Colonic mucosa (tissue), 4 donors: ENCODE measurements around the gene FLT3. TPM values are rescaled to one million over a fixed set of nuclear protein-coding genes. Genes with fewer than 3 reads are reported as not detected.

Experiments used
- DNase-seq: peaks from one replicate; pipeline ENCODE4 v3.0.0-alpha.2; 2020
- H3K27ac ChIP-seq: fragments of 200-600 bp; one replicate; pipeline ENCODE4 v1.8.0; 2021
- H3K27me3 ChIP-seq: fragments of 200-600 bp; one replicate; pipeline ENCODE4 v1.8.0; 2021
- H3K36me3 ChIP-seq: fragments of 200-600 bp; one replicate; pipeline ENCODE4 v1.8.0; 2021
- H3K4me1 ChIP-seq: fragments of 200-600 bp; one replicate; pipeline ENCODE4 v1.8.0; 2021; ENCODE audit warnings: mild to moderate bottlenecking
- H3K4me3 ChIP-seq: fragments of 200-600 bp; one replicate; pipeline ENCODE4 v1.8.0; 2021
- H3K9ac ChIP-seq, 2 donors: one replicate each; pipeline ENCODE4 v1.7.0; 2013; ENCODE audit warnings: control low read depth in 2 of 2, low read depth in 2 of 2, low read length in 2 of 2
- H3K9me3 ChIP-seq: fragments of 200-600 bp; one replicate; pipeline ENCODE4 v1.8.0; 2021
- intact Hi-C: fragments of 100-400 bp; cut with DNase I; formaldehyde crosslinking; loops from one replicate; pipeline ENCODE4 v1.14.1; 2022
- total RNA-seq, 2 donors: library from RNA; stranded (reverse); fragmentation: NEBNext Ultra II Directional in 1 of 2; extraction: Animal tissue kit (Norgen Biotek cat#: 25700) in 1 of 2; gene quantifications; one replicate each; pipeline ENCODE4 v1.2.1, GENCODE V29; 2021
- TF ChIP-seq, protein P1 (sequence below): fragments of 200-600 bp; IDR thresholded peaks from one replicate; pipeline ENCODE4 v1.8.0; 2022; ENCODE audit warnings: antibody characterized with exemption, mild to moderate bottlenecking
- donor health status: healthy.
- donor health status: DM: no; HTN: no; CAD: no.
- donor health status: DM: no; HTN: no; CAD: no.

FLT3 gene
- total RNA-seq, 2 donors from 2014 or later, result 0.19 TPM; not detected in 1

- Histone ChIP-seq H3K27me3 (no peaks in the 10 kb centered on the region), H3K4me3 (no peak overlapping the region), H3K36me3 (no peaks in the 10 kb centered on the region), H3K9me3 (no peaks in the 10 kb centered on the region), H3K4me1 (no peaks in the 10 kb centered on the region), H3K27ac (no peak overlapping the region), H3K9ac (no peak overlapping the region)
- no peak for DNase-seq
- intact Hi-C loops, result no loop called here
- TF ChIP-seq, protein P1, sequence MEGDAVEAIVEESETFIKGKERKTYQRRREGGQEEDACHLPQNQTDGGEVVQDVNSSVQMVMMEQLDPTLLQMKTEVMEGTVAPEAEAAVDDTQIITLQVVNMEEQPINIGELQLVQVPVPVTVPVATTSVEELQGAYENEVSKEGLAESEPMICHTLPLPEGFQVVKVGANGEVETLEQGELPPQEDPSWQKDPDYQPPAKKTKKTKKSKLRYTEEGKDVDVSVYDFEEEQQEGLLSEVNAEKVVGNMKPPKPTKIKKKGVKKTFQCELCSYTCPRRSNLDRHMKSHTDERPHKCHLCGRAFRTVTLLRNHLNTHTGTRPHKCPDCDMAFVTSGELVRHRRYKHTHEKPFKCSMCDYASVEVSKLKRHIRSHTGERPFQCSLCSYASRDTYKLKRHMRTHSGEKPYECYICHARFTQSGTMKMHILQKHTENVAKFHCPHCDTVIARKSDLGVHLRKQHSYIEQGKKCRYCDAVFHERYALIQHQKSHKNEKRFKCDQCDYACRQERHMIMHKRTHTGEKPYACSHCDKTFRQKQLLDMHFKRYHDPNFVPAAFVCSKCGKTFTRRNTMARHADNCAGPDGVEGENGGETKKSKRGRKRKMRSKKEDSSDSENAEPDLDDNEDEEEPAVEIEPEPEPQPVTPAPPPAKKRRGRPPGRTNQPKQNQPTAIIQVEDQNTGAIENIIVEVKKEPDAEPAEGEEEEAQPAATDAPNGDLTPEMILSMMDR, result no peak
Observed at GRCh38 chr13:28129911-28130693, 29.7 kb upstream of the FLT3 start.

GRCh38 chr13:28128926-28129325, 28.6 kb upstream of the FLT3 start:
- H3K4me1 ChIP-seq, result no peaks in the 10 kb centered on the region
- no peak overlapping the region for H3K4me3 ChIP-seq
- H3K27ac ChIP-seq, result no peak overlapping the region
- no peak for DNase-seq
- no peaks in the 10 kb centered on the region for H3K36me3 ChIP-seq
- intact Hi-C loops, result no loop called here
- no peak overlapping the region for H3K9ac ChIP-seq
- no peaks in the 10 kb centered on the region for H3K9me3 ChIP-seq
- TF ChIP-seq, protein P1, result no peak
- no peaks in the 10 kb centered on the region for H3K27me3 ChIP-seq

- TF ChIP-seq, protein P1, result no peak
- Histone ChIP-seq H3K4me3 (no peak overlapping the region), H3K9ac (no peak overlapping the region), H3K27ac (no peak overlapping the region), H3K4me1 (no peaks in the 10 kb centered on the region), H3K9me3 (no peaks in the 10 kb centered on the region), H3K36me3 (no peaks in the 10 kb centered on the region), H3K27me3 (no peaks in the 10 kb centered on the region)
- DNase-seq, result no peak
- intact Hi-C loops, result no loop called here
Observed at GRCh38 chr13:28128030-28128429, 27.7 kb upstream of the FLT3 start.

DNA sequence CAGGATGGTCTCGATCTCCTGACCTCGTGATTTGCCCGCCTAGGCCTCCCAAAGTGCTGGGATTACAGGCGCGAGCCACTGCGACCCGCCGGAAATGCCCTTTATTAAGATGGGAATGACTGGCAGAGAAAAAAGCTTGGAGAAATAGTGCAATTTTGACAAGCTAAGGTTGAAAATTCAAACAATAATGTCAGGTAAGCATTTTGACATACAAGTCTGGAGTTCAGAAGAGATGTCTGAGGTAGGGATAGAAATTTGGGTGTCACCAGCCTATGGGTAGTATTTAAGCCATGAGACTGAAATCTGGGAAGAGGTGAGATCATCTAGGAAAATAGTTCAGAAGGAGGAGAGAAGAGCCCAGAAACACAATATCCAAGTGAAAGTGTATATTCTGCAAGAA, 20.8 kb upstream of the FLT3 start:
- H3K27me3 ChIP-seq, result no peaks in the 10 kb centered on the region
- no peak overlapping the region for H3K4me3 ChIP-seq
- H3K9ac ChIP-seq, result no peak overlapping the region
- no peak overlapping the region for H3K27ac ChIP-seq
- H3K36me3 ChIP-seq, result no peaks in the 10 kb centered on the region
- H3K4me1 ChIP-seq, result no peaks in the 10 kb centered on the region
- TF ChIP-seq, protein P1, result no peak
- no peak for DNase-seq
- H3K9me3 ChIP-seq, result no peaks in the 10 kb centered on the region
- intact Hi-C loops, result no loop called here

GRCh38 chr13:28120317-28120716, 19.9 kb upstream of the FLT3 start:
- no peaks in the 10 kb centered on the region for H3K36me3 ChIP-seq
- DNase-seq, result no peak
- H3K9me3 ChIP-seq, result no peaks in the 10 kb centered on the region
- H3K9ac ChIP-seq, result no peak overlapping the region
- no peak overlapping the region for H3K27ac ChIP-seq
- intact Hi-C loops, result no loop called here
- H3K4me3 ChIP-seq, result no peak overlapping the region
- H3K27me3 ChIP-seq, result no peaks in the 10 kb centered on the region
- H3K4me1 ChIP-seq, result no peaks in the 10 kb centered on the region
- TF ChIP-seq, protein P1, result no peak
